Stimulated activated CD4-positive, alpha-beta T cell treated with anti-CD3 and anti-CD28 coated beads, Interleukin-15, amount 100 ng/mL, for 24 hours (primary cell): ENCODE results near the gene ZBTB20.

Source experiments
- DNase-seq: peaks from one replicate; pipeline ENCODE4 v3.0.0-alpha.2; 2020

Gene ZBTB20

GRCh38 chr3:115018694-115019093 lies 128.4 kb downstream of the ZBTB20 start:
- DNase-seq: no peak

- no peak for DNase-seq
Observed at GRCh38 chr3:115007966-115008365, 139.1 kb downstream of the ZBTB20 start.

GRCh38 chr3:115004201-115005140 lies 142.6 kb downstream of the ZBTB20 start:
- DNase-seq: no peak

- no peak for DNase-seq
Observed at GRCh38 chr3:114998971-114999579, 148.0 kb downstream of the ZBTB20 start.

- no peak for DNase-seq
Observed at GRCh38 chr3:114994554-114995341, 152.3 kb downstream of the ZBTB20 start.

- no peak for DNase-seq
Observed at GRCh38 chr3:114985776-114986175, 161.3 kb downstream of the ZBTB20 start.

GRCh38 chr3:114983248-114983647 lies 163.8 kb downstream of the ZBTB20 start:
- no peak for DNase-seq

- no peak for DNase-seq
Observed at GRCh38 chr3:114974387-114974786, 172.7 kb downstream of the ZBTB20 start.

- DNase-seq: no peak
Observed at GRCh38 chr3:114973536-114973935, 173.6 kb downstream of the ZBTB20 start.

- DNase-seq: no peak
Observed at GRCh38 chr3:114967168-114967567, 179.9 kb downstream of the ZBTB20 start.

- DNase-seq: no peak
Observed at GRCh38 chr3:114962189-114962588, 184.9 kb downstream of the ZBTB20 start.

GRCh38 chr3:114958930-114959329 lies 188.2 kb downstream of the ZBTB20 start:
- no peak for DNase-seq

GRCh38 chr3:114953800-114954199 lies 193.3 kb downstream of the ZBTB20 start:
- no peak for DNase-seq

GRCh38 chr3:114953215-114953799 lies 193.8 kb downstream of the ZBTB20 start:
- no peak for DNase-seq

GRCh38 chr3:114942773-114943172 lies 204.3 kb downstream of the ZBTB20 start:
- DNase-seq: no peak

GRCh38 chr3:114941626-114942309 lies 205.3 kb downstream of the ZBTB20 start:
- no peak for DNase-seq

GRCh38 chr3:114939920-114940319 lies 207.2 kb downstream of the ZBTB20 start:
- no peak for DNase-seq

GRCh38 chr3:114933407-114933806 lies 213.7 kb downstream of the ZBTB20 start:
- no peak for DNase-seq

- DNase-seq: no peak
Observed at GRCh38 chr3:114929971-114930732, 216.9 kb downstream of the ZBTB20 start.

- no peak for DNase-seq
Observed at GRCh38 chr3:114928989-114929640, 218.0 kb downstream of the ZBTB20 start.

- DNase-seq: no peak
Observed at GRCh38 chr3:114904633-114905032, 242.5 kb downstream of the ZBTB20 start.
